Hematopoietic multipotent progenitor cell treated with erythropoietin and hydrocortisone succinate and interleukin-3 and kit ligand, for 6 days (in vitro differentiated cells): ENCODE measurements around the gene TIGIT.

ENCODE experiments used
- DNase-seq: peaks from one replicate; pipeline ENCODE4 v3.0.0-alpha.2; 2015

The TIGIT gene

DNA sequence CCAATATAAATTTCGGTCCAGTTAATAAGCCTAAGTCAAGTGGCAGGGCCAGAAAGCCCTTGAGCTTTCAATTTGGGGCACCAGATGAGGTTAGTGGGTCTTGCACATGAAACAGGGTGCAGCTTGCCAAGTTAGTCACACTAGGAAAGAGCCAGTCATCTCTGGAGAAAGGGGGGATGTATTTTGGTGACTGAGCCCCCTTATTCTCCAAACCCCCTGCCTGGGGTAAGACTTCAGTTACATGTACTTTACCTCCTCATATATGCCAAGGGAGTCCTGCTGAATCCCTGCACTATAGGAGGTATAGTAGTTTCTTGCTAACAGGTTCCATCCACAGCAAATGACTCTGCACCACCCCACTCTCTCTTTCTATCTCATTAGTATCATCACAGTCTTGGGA, 62.7 kb downstream of the TIGIT start:
- no peak for DNase-seq
